B cell (primary cell): ENCODE results near the gene L3MBTL4. TPM values are rescaled to one million over a fixed set of nuclear protein-coding genes. Genes with fewer than 3 reads are reported as not detected.

Experiments used
- ATAC-seq: fragments of 200-7000 bp; cut with Tn5 transposase; one replicate; pipeline ENCODE4 v1.10.0; 2021; ENCODE audit warnings: low read depth, mild to moderate bottlenecking, moderate number of reproducible peaks, moderate library complexity
- CTCF ChIA-PET: fragments of 350-600 bp; sonication (Branson Sonifier 250); formaldehyde crosslinking; loops from one replicate; lab custom pipeline; 2021; ENCODE audit warnings: antibody characterized with exemption, inconsistent platforms; lab: Charles Lee
- POLR2A ChIA-PET: fragments of 350-600 bp; sonication (Branson Sonifier 250); formaldehyde crosslinking; loops from one replicate; lab custom pipeline; 2021; ENCODE audit warnings: antibody characterized with exemption; lab: Charles Lee
- DNase-seq: peaks from one replicate; pipeline ENCODE4 v3.0.0; 2013
- H2AFZ ChIP-seq: 2 replicates; pipeline ENCODE4 v1.6.1; 2012; ENCODE audit warnings: mild to moderate bottlenecking, low read depth, low read length; ENCODE audit not compliant: insufficient read depth, poor library complexity, severe bottlenecking
- H3K27ac ChIP-seq, 2 donors: 1 replicate in 1 of 2; 2 replicates in 1 of 2; pipeline ENCODE4 v1.5.1; 2012 to 2013; ENCODE audit warnings: low read length in 2 of 2, mild to moderate bottlenecking in 2 of 2, moderate library complexity in 1 of 2
- H3K27me3 ChIP-seq, 4 experiments: fragments of 200-600 bp in 1 of 4; sonication (generic) in 1 of 4; replicated peaks in 1 of 4; 1 replicate in 2 of 4; 2 replicates in 2 of 4; pipeline versions ENCODE4 v1.6.1 to v1.7.0; 2013 to 2016; ENCODE audit warnings: low read length in 3 of 4, mild to moderate bottlenecking in 2 of 4, mixed read lengths in 1 of 4, moderate library complexity in 1 of 4; ENCODE audit not compliant: insufficient read depth in 4 of 4, control insufficient read depth in 3 of 4; ENCODE audit errors: control extremely low read depth in 1 of 4
- H3K36me3 ChIP-seq, 2 experiments: replicated peaks in 1 of 2; 1 replicate in 1 of 2; 2 replicates in 1 of 2; pipeline versions ENCODE4 v1.6.1 to v1.7.1; 2013; ENCODE audit warnings: low read length in 1 of 2; ENCODE audit not compliant: insufficient read depth in 2 of 2, control insufficient read depth in 1 of 2; ENCODE audit errors: control extremely low read depth in 1 of 2, extremely low read depth in 1 of 2
- H3K4me1 ChIP-seq, 2 donors: fragments of 200-600 bp in 1 of 2; sonication (generic) in 1 of 2; 1 replicate in 1 of 2; 2 replicates in 1 of 2; pipeline versions ENCODE4 v1.5.1 to v1.6.1; 2013 to 2017; ENCODE audit warnings: low read length in 2 of 2; ENCODE audit not compliant: control insufficient read depth in 2 of 2, insufficient read depth in 2 of 2
- H3K4me2 ChIP-seq: replicated peaks from 2 replicates; pipeline ENCODE3; 2012; ENCODE audit warnings: mild to moderate bottlenecking, low read depth, low read length; ENCODE audit not compliant: poor library complexity, severe bottlenecking
- H3K4me3 ChIP-seq, 5 experiments: fragments of 200-600 bp in 1 of 5; sonication (generic) in 1 of 5; 1 replicate in 3 of 5; 2 replicates in 2 of 5; pipeline versions ENCODE4 v1.5.1 to v1.7.0; 2011 to 2016; ENCODE audit warnings: low read length in 4 of 5, mild to moderate bottlenecking in 4 of 5, low read depth in 2 of 5, control low read depth in 1 of 5, moderate library complexity in 1 of 5; ENCODE audit not compliant: insufficient read depth in 1 of 5; ENCODE audit errors: control extremely low read depth in 1 of 5, extremely low read depth in 1 of 5
- H3K79me2 ChIP-seq: fragments of 200-600 bp; sonication (generic); one replicate; pipeline ENCODE4 v1.6.0; 2016; ENCODE audit warnings: low read length; ENCODE audit not compliant: control insufficient read depth, insufficient read depth
- H3K9ac ChIP-seq: fragments of 200-600 bp; sonication (generic); 2 replicates; pipeline ENCODE4 v1.6.1; 2017; ENCODE audit warnings: mild to moderate bottlenecking, low read length, moderate library complexity
- H3K9me3 ChIP-seq, 3 donors: one replicate each; pipeline versions ENCODE4 v1.6.1 to v1.7.1; 2013; ENCODE audit warnings: low read length in 2 of 3; ENCODE audit not compliant: control insufficient read depth in 2 of 3, insufficient read depth in 1 of 3; ENCODE audit errors: control extremely low read depth in 1 of 3
- H4K20me1 ChIP-seq: 2 replicates; pipeline ENCODE4 v1.6.0; 2012; ENCODE audit warnings: mild to moderate bottlenecking, low read length; ENCODE audit not compliant: insufficient read depth, control insufficient read depth, poor library complexity, severe bottlenecking
- H3K27ac Mint-ChIP-seq: one replicate; pipeline ENCODE4 v1.8.0; 2021; ENCODE audit warnings: mixed read lengths
- H3K27me3 Mint-ChIP-seq: one replicate; pipeline ENCODE4 v1.8.0; 2021; ENCODE audit warnings: mixed read lengths
- H3K4me1 Mint-ChIP-seq: one replicate; pipeline ENCODE4 v1.8.0; 2021; ENCODE audit warnings: mixed read lengths
- H3K4me3 Mint-ChIP-seq: one replicate; pipeline ENCODE4 v1.8.0; 2021; ENCODE audit warnings: mixed read lengths
- H3K9me3 Mint-ChIP-seq: one replicate; pipeline ENCODE4 v1.8.0; 2022; ENCODE audit warnings: mixed read lengths; ENCODE audit not compliant: insufficient read depth
- CTCF ChIP-seq: fragments of 200-600 bp; IDR thresholded peaks from one replicate; pipeline ENCODE4 v1.8.0; 2022; ENCODE audit warnings: antibody characterized with exemption, mild to moderate bottlenecking
- EZH2 ChIP-seq: IDR thresholded peaks from 2 replicates; pipeline ENCODE4 v1.6.1; 2012; ENCODE audit warnings: borderline replicate concordance, low read depth, mild to moderate bottlenecking, moderate library complexity, low read length; ENCODE audit not compliant: insufficient read depth, poor library complexity, severe bottlenecking
- WGBS: methylation state at CpG from one replicate; pipeline ENCODE4 v1.1.5; 2013; ENCODE audit warnings: missing lambda C conversion rate; ENCODE audit not compliant: insufficient coverage; 5-methylcytosine and 5-hydroxymethylcytosine counted together
- intact Hi-C: fragments of 100-400 bp; cut with micrococcal nuclease; formaldehyde crosslinking; loops from one replicate; pipeline ENCODE4 v1.10.0; 2022
- polyA plus RNA-seq: library from polyadenylated mRNA; depleted of rRNA; stranded (reverse); fragments of >200 nt; gene quantifications from 2 replicates; pipeline ENCODE4 v1.2.3, GENCODE V29; 2012
- total RNA-seq, 2 donors: library from RNA; stranded (reverse); fragments of 120-200 nt in 1 of 2; gene quantifications; 1 replicate in 1 of 2; 2 replicates in 1 of 2; pipeline versions ENCODE4 v1.2.3 to v1.2.4, GENCODE V29; 2013 to 2022

The L3MBTL4 gene
- total and polyA plus RNA-seq, 2 donors (not counting 1 experiment from before 2014, with no cell fraction given), result 3.0 to 11.9 TPM

GRCh38 chr18:5937795-5938194 is 476.9 kb downstream of the L3MBTL4 start:
- Histone ChIP-seq H3K4me3 (no peak overlapping the region), H3K27ac (no peak overlapping the region), H2AFZ (no peak overlapping the region), H4K20me1 (no peaks in the 10 kb centered on the region), H3K36me3 (no peaks in the 10 kb centered on the region), H3K4me1 (no peaks in the 10 kb centered on the region), H3K79me2 (no peaks in the 10 kb centered on the region), H3K4me2 (no peak overlapping the region), H3K9me3 (no peaks in the 10 kb centered on the region), H3K9ac (no peak overlapping the region), H3K27me3 (peaks cover 0 to 4% (median 0%) of the 10 kb centered on the region in 4 experiments)
- H3K9me3 Mint-ChIP-seq, result no peaks in the 10 kb centered on the region
- TF ChIP-seq EZH2 (no peak), CTCF (no peak)
- ChIA-PET CTCF (no interaction called here), POLR2A (no interaction called here)
- ATAC-seq, result no peak
- WGBS, result 69% methylated on average over 1 of the region's 3 CpGs
- peaks cover 8% of the 10 kb centered on the region for H3K27me3 Mint-ChIP-seq
- no peaks in the 10 kb centered on the region for H3K4me1 Mint-ChIP-seq
- intact Hi-C loops, result no loop called here
- DNase-seq, result no peak
- no peak overlapping the region for H3K27ac Mint-ChIP-seq
- no peak overlapping the region for H3K4me3 Mint-ChIP-seq

DNA sequence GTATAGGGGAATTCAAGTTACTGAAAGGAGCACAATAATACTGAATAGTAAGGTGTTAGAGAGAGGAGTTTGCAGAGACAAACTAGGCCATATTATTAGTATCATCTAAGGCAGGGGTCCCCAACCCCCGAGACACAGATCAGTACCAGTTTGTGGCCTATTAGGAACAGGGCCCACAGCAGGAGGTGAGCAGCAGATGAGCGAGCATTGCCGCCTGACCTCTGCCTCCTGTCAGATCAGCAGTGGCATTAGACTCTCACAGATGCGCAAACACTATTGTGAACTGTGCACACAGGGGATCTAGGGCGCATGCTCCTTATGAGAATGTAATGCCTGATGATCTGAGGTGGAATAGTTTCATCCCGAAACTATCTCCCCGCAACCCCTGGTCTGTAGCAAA is 477.6 kb downstream of the L3MBTL4 start:
- no peak for DNase-seq

More for the DNA sequence above, 477.6 kb downstream of the L3MBTL4 start:
- Mint-ChIP-seq H3K27me3 (peaks cover 9% of the 10 kb centered on the region), H3K9me3 (no peaks in the 10 kb centered on the region), H3K27ac (no peak overlapping the region), H3K4me1 (no peaks in the 10 kb centered on the region), H3K4me3 (no peak overlapping the region)
- POLR2A ChIA-PET, result no interaction called here
- no peak overlapping the region for H3K9ac ChIP-seq
- no peaks in the 10 kb centered on the region for H4K20me1 ChIP-seq
- intact Hi-C loops, result no loop called here
- H3K4me2 ChIP-seq, result no peak overlapping the region
- no peak overlapping the region for H3K4me3 ChIP-seq
- no peak for ATAC-seq
- H3K27me3 ChIP-seq, result no peaks in the 10 kb centered on the region
- H3K27ac ChIP-seq, result no peak overlapping the region
- H3K9me3 ChIP-seq, result no peaks in the 10 kb centered on the region
- TF ChIP-seq CTCF (no peak), EZH2 (no peak)
- WGBS, result 98% methylated on average over 7 of the region's 7 CpGs
- H3K4me1 ChIP-seq, result no peaks in the 10 kb centered on the region
- no peaks in the 10 kb centered on the region for H3K79me2 ChIP-seq
- H3K36me3 ChIP-seq, result no peaks in the 10 kb centered on the region
- CTCF ChIA-PET, result no interaction called here
- no peak overlapping the region for H2AFZ ChIP-seq
